GM19452 (cell line): Measurements from ENCODE around the gene CEACAM21.
A peak's percentile ranks its signal among the peaks of the same experiment; 100 is the strongest.

ENCODE experiments used
- ATAC-seq: cut with Tn5 transposase; IDR thresholded peaks from one replicate; pipeline ENCODE4 v1.9.1; 2021; ENCODE audit not compliant: unreplicated experiment

CEACAM21 gene

DNA sequence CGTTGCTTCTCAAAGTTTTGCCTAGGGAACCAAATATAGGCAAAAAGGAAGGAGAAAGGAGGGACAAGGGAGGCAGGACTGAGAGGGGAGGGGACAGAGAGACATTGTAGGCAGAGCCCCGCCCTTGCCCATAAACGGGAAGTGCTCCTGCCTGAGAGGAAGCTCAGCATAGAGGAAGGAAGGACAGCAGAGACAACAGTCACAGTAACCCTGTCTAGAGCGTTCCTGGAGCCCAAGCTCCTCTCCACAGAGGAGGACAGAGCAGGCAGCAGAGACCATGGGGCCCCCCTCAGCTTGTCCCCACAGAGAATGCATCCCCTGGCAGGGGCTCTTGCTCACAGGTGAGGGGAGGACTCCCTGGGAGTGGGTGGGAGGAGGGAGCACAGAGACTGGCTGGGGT is at the start of gene CEACAM21:
CEACAM21 (plus strand) TSS at position 169 of the 400 bp plus-strand sequence; CDS start at position 278, 109 bp downstream.
- no peak for ATAC-seq

DNA sequence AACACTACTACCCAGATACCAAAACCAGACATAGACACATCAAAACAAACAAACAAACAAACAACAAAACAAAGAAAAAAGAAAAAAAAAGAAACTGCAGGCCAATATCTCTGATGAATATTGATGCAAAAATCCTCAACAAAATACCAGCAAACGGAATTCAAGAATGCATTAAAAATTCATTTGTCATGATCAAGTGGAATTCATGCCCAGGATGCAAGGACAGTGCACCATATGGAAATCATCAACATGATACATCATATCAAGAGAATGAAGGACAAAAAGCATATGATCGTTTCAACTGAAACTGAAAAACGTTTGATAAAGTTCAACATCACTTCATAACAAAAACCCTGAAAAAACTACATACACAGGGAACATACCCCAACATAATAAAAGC is 48.9 kb upstream of the CEACAM21 start:
- no peak for ATAC-seq

DNA sequence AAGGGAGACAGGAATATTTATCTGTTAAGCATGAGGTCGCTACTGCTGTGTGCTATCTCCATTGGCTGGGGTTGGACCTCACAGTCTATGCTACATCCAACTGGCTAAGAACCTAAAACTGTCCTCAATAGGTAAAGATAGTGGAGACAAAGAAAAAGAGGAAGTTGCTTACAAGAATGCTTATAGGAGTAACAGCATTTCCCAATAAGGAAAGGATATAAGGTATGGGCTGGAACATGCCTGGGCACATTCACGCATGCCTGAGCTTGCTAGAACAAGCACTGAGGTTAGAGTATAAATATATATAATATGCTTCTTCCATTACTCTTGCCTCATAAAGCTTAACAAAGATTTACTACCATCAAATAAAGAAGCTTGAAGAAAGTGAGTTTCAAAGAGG is 47.9 kb upstream of the CEACAM21 start:
- no peak for ATAC-seq

DNA sequence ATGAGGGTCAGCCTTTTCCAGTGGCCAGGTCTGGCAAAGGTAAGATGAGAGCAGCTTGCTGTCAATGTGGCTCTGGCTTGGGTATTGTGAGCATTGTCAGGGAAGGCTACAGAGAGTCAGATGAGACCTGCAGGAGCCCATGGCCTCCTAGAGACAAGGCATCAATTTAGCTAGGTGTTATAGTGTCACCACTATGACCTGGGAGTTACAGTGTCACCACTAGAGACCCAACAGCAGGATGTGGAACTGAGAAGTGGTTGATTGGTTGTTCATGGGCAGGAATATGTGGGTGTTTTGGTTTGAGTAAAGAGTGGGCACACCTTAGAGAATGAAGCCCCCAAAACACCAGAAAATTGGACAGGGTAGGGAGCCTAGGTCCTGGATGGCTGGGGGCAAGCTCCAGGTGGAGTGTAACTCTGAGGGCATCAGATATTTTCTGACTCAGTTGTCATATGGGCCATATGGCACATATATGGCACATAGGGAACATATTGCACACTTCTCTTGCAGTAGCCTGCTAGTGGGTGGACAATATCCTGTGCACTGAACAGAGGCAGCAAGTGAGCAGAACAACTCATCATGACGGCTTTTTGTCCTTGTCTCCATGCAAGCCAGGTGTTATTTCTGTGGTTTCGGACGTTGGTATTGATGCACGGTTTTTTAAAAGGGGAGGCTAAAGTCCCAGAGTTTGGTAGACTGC is 46.3 kb upstream of the CEACAM21 start:
- ATAC-seq: no peak

DNA sequence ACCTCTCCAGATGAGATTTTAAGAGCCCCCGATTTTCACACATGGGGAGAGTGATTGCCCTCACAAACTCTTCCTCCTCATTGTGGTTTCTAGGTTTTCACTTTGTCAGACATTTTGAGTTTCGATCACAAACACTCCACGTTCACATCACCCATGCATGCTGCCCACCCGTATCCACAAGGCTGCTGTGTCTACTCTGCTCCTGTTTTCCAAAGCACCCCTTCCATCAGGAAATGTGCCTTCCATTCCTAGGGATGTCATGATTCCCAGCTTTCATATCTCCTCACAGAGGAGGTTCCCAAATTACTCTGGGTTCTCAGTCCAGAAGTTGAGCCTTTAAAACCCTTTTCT is 45.8 kb upstream of the CEACAM21 start:
- no peak for ATAC-seq

DNA sequence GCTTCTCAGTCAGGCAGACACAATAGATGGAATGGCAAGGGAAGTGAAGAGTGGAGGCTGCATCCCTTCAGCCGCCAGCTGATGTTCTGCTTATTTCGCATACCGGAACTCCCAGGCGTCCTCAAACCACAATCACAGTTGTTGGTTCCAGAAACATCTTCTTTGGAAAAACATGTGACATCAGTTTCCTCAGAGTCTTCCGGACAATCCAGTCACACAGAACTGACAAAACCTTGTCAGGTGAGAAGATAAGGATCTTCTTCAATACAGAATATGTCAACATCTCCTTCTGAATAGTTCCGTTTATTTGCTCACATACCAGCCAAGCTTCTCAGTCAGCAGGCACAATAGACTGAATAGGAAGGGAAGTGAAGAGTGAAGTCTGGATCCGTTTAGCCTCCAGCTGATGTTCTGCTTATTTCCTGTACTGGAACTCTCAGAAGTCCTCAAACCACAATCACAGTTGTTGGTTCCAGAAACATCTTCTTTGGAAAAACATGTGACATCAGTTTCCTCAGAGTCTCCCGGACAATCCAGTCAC is 45.1 kb upstream of the CEACAM21 start:
- no peak for ATAC-seq

DNA sequence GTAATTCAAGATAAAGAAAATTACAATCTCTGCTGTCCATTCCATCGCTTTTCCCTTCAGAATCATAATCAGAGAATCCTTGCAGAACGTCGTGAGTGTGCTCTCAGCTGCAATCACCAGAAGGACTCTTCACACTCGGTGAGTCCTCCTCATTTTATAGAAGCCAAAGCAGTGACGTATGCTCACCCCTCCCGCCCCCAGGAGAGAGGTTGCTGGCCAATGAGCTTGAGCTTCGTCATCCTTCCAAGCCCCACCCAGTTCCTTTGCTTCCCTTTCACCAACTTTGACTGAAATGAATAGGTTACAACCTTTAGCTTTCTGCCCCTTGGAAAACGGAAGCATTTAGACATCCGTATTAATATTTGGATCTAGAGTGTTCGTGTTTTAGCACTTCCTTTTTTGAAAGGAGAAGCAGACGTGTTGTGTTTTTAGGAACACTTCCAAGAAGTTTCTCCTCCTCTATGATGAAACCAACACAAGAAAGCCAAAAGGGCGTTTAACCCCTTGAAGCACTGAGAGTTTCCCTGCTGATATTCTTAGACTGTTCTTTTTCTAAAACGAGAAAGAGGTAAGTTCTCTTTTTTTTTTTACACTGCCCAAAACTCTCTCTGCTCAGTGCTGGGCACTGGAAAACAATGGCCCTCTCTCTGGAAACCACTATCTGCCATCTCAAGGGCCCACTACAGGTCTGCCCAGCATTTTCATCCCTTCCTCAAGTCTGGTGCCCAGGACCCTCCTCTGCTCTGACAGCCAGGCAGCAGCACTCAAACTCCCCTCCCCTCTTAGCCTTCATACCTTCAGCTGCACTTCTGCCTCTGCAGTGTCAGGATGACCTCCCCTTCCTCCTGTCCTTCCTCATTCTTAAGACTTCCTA is 44.3 kb upstream of the CEACAM21 start:
- no peak for ATAC-seq

DNA sequence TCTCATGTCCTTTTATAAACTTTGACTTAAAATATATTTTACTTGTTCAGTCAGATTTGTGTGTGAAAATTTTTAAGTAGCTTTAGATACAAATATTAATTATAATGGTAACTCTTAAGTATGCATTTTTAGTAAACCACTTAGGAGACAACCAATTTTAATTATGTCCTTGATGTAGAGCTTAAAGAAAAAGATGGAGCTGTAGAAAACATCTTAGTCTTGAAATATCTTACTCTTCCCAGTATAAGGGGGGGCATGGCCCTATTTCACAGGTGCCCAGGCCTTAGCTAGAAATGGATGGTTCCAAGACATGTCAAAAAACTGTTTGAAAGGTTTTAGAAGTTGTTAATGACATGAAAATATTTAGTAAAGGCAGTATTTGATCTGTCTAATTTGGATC is 43.4 kb upstream of the CEACAM21 start:
- no peak for ATAC-seq

DNA sequence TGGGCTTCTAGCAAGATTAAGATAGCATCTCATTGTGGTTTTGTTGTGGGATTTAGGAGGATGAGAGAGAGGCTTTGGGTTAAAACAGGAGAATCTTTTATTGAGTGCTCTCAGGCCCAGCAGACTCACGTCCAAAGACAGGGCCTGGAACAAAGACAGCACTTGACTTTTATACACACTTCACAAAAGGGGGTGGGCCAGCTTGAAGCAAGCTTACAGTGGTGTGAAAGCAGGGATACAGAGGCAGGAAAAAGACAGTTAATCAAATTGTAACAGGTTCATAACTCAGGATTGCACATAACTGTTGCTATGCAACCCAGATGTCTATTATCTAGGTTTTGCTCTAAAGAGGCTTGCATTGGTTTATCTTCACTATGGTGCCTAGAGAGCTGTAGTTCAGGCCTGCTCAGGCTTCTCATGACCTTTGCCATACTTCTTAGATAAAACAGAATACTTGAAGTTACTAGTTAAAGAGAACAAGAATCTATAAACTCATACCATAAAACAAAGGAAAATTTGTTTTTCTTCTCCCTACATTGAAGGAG is 42.2 kb upstream of the CEACAM21 start:
- no peak for ATAC-seq

DNA sequence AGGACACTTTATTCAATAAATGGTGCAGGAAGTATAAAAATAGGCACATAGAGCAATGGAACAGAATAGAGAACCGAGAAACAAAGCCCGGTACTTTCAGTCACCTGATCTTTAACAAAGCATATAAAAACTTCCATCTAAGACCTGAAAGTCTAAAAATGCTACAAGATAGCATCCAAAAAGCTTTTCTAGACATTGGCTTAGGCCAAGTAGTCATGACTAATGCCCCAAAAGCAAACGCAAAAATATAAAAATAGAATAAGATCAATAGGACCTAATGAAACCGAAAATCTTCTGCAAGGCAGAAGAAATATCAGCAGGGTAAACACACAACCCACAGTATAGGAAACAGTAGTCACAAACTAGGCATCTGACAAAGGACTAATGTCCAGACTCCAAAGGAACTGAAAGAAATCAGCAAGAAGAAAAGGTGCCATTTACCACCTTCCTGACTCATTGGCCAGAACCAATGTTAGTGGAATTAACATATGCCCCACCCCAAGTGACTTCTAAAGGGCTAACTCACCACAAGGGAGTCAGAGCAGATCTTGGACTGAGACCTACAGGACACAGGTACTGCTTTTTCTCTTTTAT is 40.8 kb upstream of the CEACAM21 start:
- peak; percentile 70 for ATAC-seq

DNA sequence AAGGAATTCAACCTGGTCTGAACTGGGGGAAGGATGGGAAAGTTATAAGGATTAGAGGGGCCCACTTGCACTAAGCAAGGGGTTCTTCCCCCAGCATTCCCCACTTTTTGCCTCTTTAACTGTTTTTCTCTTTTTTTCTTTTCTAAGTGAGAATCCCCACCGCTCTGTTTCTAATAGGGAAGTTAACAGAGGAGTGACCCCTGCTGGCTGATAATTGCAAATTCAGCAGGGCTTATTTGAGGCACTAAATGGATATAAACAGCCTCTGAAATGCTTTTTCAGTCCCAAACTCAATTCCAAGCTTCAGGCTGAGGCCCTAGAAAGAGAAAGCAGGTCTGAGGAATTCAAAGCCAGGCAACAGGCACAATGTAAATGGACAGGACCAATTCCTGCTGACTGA is 38.2 kb upstream of the CEACAM21 start:
- no peak for ATAC-seq

DNA sequence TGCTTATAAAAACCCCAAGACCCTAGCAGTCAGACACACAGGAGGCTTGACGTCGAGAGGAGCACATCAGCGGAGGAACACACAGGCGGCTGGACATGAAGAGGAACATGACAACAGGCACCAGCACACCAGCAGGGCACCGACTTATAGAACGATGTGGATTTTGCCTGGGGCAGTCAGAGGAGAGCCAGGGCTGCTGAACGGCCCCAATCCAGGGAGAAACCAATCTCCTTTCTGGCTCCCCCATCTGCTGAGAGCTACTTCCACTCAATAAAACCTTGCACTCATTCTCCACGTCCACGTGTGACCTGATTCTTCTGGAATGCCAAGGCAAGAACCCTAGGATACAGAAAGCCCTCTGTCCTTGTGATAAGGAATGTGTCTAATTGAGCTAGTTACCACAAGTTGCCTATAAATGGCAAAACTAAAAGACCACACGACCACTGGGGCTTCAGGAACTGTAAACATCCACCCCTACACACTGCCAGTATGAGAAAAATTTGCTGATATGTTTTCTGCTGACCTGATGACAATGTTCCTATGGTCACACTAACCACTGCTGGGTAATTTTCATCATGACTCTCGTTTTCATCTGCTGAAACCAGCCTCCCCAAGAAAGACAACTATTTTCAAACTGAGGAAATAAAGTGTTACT is 35.8 kb upstream of the CEACAM21 start:
- ATAC-seq: no peak

DNA sequence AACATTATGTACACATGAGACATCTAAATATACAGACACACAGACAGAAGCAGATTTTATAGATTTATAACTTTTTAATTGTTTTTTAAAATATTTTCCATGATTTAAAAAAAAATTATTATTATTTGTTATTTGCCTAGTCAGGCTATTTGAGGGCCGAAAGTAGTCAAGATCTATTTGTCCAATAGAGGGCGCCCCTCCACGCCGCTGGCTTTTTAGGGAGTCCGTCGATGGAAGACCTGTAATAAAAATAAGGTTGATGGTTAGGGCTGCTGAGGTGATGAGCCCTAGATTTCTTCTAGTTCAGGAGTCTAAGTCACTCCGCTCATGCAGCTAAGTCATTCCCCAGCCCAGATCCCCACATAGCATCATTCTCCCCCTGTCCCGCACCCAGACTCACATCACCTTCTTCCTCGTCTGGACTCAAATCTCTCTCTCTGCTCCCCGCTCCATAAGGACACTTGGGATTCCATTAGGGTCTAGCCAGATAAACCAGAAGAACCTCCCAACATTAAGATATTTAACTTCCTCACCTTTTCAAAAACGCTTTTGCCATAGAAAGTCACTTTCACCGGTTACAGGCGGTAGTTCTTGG is 33.9 kb upstream of the CEACAM21 start:
- no peak for ATAC-seq

DNA sequence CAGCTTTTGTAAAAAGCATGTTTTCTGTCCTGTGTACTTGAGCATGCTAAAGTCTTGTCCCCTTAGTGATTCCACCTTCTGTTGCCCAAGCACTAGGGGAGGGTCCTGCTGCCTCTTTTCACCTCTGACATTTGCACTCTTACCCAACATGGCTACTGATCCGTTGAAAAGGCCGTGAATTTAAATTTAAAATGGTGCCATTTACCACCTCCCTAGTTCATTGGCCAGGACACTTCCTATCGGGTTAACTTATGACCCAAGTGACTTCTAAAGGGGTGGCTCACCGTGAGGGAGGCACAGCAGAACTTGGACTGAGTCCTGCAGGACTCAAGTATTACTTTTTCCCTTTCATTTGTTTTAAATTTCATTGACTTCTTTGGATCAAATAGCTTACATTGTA is 33.3 kb upstream of the CEACAM21 start:
- ATAC-seq: no peak

DNA sequence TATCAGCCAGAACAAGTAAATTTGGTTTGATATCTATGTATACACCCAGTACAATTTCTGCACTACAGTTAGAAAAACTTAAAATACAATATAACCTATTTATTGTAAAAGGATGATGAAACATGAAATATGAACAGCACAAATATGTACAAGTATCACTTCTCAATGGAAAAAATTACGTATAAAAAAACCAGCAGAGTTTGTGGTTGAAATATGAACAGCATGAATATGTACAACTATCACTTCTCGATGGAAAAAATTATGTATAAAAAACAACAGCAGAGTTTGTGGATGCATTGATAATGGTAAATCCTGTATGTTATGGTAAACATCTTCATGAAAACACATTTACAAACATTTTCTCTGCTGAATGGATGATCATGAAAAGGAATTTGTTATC is 32.4 kb upstream of the CEACAM21 start:
- ATAC-seq: no peak

DNA sequence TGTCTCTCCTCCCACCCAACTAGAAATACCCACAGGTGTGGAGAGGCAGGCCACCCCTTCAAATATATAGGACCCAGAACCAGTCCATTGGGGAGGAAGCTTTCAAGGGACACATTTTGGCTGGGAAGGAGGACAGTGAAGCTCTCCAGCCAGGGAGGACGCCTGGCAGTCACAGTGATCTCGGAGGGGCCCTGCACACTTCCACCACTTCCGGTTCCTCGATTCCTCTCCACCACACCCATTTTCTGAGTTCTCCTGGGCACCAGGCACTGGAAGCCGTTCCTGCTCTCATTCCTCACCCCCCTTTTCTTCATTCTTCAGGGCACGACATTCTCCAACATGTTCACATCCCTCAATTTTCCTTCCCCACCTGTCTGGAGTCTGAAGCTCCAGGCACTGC is 30.4 kb upstream of the CEACAM21 start:
- ATAC-seq: no peak

DNA sequence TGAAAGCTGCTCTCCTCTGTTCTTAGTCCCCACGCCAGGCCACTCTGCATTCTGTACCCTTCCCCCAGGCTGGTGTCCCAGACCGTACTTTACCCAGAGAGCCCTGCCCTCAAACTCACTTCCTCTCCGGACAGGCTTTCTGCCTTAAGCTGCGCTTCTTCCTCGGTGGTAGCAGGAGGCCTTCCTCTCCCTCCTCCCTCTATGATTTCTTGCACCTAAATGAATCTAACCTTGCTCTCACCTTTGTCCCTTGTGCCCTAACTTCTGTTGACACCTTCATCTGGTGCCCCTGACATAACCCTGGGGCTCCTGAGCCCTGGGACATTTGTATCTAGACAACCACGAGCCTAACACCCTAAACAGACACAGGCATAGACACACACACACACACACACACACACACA is 29.6 kb upstream of the CEACAM21 start:
- ATAC-seq: peak; percentile 54

DNA sequence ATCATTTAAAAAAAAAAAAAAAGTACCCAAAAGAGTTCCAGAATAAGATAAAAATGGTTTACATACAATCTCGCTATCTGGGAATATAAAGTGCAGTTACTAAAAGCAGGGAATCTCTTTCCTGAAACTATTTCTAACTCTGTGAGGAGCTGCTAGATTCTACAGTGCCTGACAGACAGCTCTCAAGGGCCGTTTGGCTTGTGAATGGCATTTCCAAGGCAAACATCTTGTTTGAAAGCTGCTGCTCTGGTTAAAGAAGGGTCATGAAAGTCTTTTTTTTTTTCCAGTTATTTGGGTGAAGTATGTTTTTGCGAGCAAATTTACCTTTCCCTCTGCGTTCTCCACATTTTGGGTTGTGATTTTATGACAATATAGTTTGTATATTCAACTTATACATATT is 29.0 kb upstream of the CEACAM21 start:
- no peak for ATAC-seq

DNA sequence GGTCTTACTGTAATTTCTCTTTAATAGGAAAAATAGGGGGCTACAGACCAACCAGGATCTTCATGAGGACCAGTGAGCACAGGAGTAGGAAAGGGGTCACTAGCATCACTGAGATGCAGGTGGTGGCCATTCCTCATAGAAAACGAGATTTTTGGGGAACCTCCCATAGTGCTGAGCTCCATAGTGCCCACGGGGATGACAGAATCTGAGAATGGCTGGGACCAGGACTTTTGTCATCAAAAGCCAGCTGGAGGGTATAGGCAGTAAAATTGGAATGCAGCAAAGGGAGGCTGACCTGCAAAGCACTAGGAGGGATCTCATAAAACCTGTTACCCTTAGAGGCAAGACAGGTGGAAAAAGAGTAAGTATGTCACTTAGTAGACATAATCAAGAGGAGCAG is 28.4 kb upstream of the CEACAM21 start:
- no peak for ATAC-seq

DNA sequence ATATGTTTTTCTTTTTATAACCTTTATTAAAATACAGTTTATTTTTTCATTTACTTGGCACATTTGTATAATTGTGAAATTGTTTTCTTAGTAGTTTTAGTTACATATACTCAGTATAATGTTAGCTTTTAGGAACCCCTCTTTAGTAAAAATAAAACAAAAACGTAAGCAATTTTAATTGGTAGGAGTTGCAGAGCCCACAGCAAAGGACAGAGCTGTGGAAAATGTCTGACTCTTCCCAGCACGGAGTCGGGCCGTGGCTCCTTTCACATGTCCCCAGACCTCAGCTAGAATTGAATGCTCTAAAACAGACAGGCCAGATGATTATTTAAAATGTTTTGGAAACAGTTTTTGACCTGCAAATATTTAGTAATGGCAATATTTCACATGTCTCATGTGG is 27.9 kb upstream of the CEACAM21 start:
- no peak for ATAC-seq
